GM21515 (cell line): ENCODE data around the gene C1orf35.

Experiments used
- ATAC-seq: cut with Tn5 transposase; IDR thresholded peaks from one replicate; pipeline ENCODE4 v1.9.1; 2021; ENCODE audit not compliant: unreplicated experiment

Gene C1orf35

GRCh38 chr1:228064741-228065542 is 38.2 kb downstream of the C1orf35 start:
- ATAC-seq, result no peak

GRCh38 chr1:228064296-228064695 is 38.8 kb downstream of the C1orf35 start:
- ATAC-seq, result no peak

GRCh38 chr1:228063251-228064191 is 39.6 kb downstream of the C1orf35 start:
- no peak for ATAC-seq

- ATAC-seq, result no peak
Measured at GRCh38 chr1:228062812-228063211, 40.3 kb downstream of the C1orf35 start.

GRCh38 chr1:228062085-228062791 is 40.9 kb downstream of the C1orf35 start:
- no peak for ATAC-seq

- ATAC-seq, result no peak
Measured at GRCh38 chr1:228061411-228062084, 41.6 kb downstream of the C1orf35 start.

GRCh38 chr1:228060458-228061190 is 42.5 kb downstream of the C1orf35 start:
- ATAC-seq, result no peak

- ATAC-seq, result peak; percentile 39
Measured at GRCh38 chr1:228059634-228060457, 43.3 kb downstream of the C1orf35 start.

- peak; percentile 9 for ATAC-seq
Measured at GRCh38 chr1:228058949-228059633, 44.0 kb downstream of the C1orf35 start.

GRCh38 chr1:228058172-228058948 is 44.8 kb downstream of the C1orf35 start:
- no peak for ATAC-seq
